Activated naive CD4-positive, alpha-beta T cell treated with anti-CD3 and anti-CD28 coated beads, Interleukin-2, amount 50 U/mL, for 72 hours (primary cell): ENCODE data around the gene NR2E3. TPM values are rescaled to one million over a fixed set of nuclear protein-coding genes. Genes with fewer than 3 reads are reported as not detected.

Experiments used
- ATAC-seq, 2 donors: fragments of 150-1000 bp; cut with Tn5 transposase; 2 replicates each; pipeline ENCODE4 v1.10.0; 2021; ENCODE audit warnings: mild to moderate bottlenecking in 2 of 2, moderate library complexity in 2 of 2
- DNase-seq, 2 donors: peaks; one replicate each; pipeline ENCODE4 v3.0.0; 2021 to 2022; ENCODE audit warnings: low spot score in 2 of 2
- H3K27ac Mint-ChIP-seq, 2 donors: one replicate each; pipeline ENCODE4 v1.8.0; 2022; ENCODE audit warnings: mild to moderate bottlenecking in 2 of 2, mixed read lengths in 2 of 2
- H3K36me3 Mint-ChIP-seq, 2 donors: one replicate each; pipeline ENCODE4 v1.8.0; 2022; ENCODE audit warnings: mixed read lengths in 2 of 2
- H3K9me3 Mint-ChIP-seq, 2 donors: one replicate each; pipeline ENCODE4 v1.8.0; 2022; ENCODE audit warnings: mixed read lengths in 2 of 2
- total RNA-seq, 2 donors: library from RNA; stranded (reverse); gene quantifications; one replicate each; pipeline ENCODE4 v1.2.3, GENCODE V29; 2022

Gene NR2E3
- total RNA-seq, 2 donors from 2014 or later: not detected

DNA sequence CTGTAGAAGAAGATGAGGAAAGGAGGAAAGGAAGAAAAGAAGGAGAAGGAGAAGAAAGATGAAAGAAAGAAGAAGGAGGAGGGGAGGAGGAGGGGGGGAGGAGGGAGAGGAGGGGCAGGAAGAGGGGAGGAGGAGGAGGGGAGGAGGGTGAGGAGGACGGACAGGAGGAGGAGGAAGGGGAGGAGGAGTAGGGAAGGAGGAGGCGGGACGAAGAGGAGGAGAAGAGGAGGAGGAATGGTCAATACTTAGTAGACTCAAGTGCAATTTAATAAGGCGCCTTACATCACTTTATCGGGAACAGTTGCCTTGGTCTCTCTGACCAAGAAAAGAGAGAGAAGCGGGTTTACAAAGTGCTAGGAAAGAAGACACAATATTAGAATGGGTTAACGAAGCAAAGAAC, 23.7 kb upstream of the NR2E3 start:
- no peak for ATAC-seq

DNA sequence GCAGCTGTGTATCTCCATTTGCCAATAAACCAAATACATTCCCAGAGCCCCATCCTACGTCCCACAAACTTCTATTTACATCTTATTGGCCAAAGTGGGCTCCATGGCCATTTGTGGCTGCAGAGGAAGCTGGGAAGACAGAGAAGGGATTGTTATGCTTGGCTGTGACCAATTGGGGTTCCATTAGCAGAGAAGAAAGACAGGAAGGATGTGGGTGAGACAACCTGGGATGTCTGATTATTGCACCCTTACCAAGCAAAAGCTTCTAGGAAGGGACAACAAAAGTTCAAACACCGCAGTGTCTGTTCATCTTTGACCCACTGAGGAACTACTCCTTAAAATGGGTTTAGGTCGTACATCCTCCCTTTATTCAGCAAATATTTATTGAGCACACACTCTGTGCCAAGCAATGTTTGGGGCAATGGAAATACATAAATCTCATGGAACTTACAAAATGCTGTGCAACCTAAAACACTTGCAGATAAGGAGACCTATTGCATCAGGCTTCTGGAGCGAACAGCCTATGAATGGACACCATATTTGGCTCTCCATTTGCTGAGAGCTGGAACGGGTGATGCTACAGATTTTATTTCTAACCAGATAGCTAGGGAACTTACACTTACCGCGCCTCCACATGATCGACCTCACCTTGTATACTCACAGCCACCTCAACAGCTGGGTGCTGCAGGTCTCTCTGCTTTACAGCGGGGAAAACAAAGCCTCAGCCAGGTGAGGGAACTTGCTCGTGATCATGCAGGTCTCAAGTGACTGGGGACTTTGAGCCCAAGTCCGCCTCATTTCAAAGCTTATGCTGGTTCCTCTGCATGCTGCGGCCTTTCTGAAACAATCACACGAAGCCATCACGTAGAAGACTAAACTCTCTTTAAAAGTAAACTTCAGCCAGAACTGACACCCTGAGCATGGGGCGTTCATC, 21.4 kb upstream of the NR2E3 start:
- Mint-ChIP-seq H3K9me3 (no peaks in the 10 kb centered on the region), H3K27ac (no peak overlapping the region), H3K36me3 (no peaks in the 10 kb centered on the region)
- no peak for ATAC-seq
- DNase-seq: no peak

More for the DNA sequence above, 23.7 kb upstream of the NR2E3 start:
- DNase-seq: no peak
- H3K27ac Mint-ChIP-seq: no peak overlapping the region
- H3K9me3 Mint-ChIP-seq: no peaks in the 10 kb centered on the region
- no peaks in the 10 kb centered on the region for H3K36me3 Mint-ChIP-seq

DNA sequence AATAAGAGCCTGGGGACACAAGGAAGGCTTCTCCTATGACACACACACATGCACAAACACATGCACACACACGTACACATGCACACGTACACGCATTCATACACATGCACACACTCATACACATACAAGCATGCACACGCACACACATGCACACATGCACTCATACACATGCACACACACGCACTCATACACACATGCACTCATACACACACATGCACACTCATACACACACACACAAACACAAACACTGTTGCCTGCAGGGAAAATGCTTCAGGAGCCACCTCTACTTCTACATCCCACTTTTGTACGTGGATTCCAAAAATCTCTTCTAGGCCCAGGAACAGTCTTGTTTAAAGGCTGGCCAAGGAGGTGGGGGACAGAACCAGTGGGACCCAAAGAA, 20.7 kb upstream of the NR2E3 start:
- H3K9me3 Mint-ChIP-seq: no peaks in the 10 kb centered on the region
- DNase-seq: no peak
- no peak overlapping the region for H3K27ac Mint-ChIP-seq
- no peak for ATAC-seq
- no peaks in the 10 kb centered on the region for H3K36me3 Mint-ChIP-seq

DNA sequence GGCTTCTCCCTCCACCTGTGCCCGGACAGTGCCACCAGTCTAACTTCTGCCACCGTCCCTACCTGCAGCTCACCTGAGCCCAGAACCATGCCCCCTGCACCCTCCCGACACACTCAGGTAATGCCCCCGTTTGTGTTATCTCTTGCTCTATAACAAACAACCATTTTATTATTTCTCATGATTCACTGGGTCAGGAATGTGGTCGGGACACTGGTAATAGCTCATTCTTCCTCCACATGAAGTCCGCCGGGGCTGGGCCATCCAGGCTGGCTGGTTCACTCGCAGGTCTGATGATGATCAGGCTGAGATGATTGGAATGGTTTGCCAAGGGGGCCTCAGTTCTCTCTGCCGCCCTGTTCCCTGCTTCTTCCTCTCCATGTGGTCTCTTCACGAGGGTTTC, 20.3 kb upstream of the NR2E3 start:
- Mint-ChIP-seq H3K9me3 (no peaks in the 10 kb centered on the region), H3K27ac (no peak overlapping the region), H3K36me3 (no peaks in the 10 kb centered on the region)
- DNase-seq (no peak), ATAC-seq (no peak)

DNA sequence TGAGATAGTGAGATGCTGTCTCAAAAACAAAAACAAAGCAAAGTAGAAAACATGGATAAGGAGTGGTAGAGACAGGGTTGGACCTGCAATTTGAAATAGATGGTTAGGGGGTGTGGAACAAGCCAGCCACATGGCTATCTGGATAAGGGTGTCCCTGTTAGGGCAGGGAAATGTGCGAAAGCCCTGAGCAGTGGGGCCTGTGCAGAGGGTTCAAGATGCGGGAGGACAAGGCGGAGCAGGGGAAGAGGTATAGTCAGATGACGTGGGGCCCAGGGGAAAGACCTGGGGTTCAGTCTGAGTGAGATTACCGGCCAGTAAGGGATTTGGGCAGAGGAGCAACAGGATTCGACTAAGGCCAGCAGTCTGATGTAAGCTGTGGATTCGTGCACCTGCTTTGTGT, 18.4 kb upstream of the NR2E3 start:
- ATAC-seq (no peak), DNase-seq (no peak)
- no peaks in the 10 kb centered on the region for H3K9me3 Mint-ChIP-seq
- no peaks in the 10 kb centered on the region for H3K36me3 Mint-ChIP-seq
- H3K27ac Mint-ChIP-seq: no peak overlapping the region

DNA sequence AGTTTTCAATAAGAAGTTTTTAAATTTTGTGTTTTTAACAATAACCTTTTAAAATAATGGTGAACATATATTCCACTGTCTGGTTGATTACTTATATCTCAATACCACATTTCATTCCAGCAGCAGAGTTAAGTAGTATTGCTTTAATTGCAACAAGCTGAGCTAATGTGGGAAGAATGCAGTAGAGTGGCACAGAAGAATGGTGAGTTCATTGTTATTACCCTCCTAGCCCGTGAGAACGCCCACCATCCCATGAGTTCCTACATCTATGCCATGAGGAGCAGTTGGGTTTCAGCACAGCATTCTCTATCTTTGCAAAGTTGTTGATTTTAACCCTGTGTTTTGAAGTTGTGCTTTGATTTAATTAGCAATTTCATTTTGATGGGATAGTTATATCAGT, 17.8 kb upstream of the NR2E3 start:
- DNase-seq: no peak
- no peaks in the 10 kb centered on the region for H3K36me3 Mint-ChIP-seq
- ATAC-seq: no peak
- no peaks in the 10 kb centered on the region for H3K9me3 Mint-ChIP-seq
- no peak overlapping the region for H3K27ac Mint-ChIP-seq

DNA sequence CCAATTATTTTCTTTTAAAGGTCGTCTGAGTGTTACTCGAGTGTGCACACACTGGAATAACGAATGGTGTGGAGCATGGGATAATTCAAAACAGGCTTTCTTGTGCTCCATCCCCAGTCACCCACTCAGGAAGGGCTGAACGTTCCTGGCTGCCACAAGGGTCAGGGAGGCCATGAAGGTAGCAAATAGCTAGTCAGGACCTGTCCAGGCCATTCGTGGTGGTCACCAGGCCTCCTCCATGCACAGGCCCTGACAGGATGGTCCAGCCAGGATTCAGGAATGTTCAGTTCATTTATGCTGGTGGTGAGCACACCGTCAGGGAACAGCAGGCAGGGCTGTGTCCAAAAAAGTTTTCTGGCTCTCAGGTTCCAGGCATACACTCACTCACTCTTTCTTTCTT, 11.7 kb upstream of the NR2E3 start:
- ATAC-seq: no peak
- H3K9me3 Mint-ChIP-seq: no peaks in the 10 kb centered on the region
- H3K27ac Mint-ChIP-seq: no peak overlapping the region
- DNase-seq: no peak
- no peaks in the 10 kb centered on the region for H3K36me3 Mint-ChIP-seq

DNA sequence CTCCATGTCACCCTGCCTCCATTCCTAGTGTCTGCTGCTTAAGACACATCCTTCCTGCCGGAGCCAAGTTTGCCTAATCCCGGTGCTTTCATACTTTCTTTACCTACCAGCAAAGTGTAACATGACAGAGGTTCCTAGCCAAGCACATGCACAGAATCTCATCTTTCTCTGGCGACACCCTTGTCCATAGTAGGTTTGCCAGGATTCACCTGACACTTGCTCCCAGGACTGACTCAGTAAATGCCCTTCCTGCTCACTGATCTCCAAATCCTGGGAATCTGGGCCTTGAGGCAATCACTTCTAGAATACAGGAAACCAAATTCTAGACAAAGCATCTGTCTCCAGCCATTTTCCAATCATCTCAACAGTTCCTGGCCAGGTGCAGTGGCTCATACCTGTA, 10.2 kb upstream of the NR2E3 start:
- Mint-ChIP-seq H3K27ac (no peak overlapping the region), H3K9me3 (no peaks in the 10 kb centered on the region), H3K36me3 (no peaks in the 10 kb centered on the region)
- no peak for ATAC-seq
- no peak for DNase-seq

DNA sequence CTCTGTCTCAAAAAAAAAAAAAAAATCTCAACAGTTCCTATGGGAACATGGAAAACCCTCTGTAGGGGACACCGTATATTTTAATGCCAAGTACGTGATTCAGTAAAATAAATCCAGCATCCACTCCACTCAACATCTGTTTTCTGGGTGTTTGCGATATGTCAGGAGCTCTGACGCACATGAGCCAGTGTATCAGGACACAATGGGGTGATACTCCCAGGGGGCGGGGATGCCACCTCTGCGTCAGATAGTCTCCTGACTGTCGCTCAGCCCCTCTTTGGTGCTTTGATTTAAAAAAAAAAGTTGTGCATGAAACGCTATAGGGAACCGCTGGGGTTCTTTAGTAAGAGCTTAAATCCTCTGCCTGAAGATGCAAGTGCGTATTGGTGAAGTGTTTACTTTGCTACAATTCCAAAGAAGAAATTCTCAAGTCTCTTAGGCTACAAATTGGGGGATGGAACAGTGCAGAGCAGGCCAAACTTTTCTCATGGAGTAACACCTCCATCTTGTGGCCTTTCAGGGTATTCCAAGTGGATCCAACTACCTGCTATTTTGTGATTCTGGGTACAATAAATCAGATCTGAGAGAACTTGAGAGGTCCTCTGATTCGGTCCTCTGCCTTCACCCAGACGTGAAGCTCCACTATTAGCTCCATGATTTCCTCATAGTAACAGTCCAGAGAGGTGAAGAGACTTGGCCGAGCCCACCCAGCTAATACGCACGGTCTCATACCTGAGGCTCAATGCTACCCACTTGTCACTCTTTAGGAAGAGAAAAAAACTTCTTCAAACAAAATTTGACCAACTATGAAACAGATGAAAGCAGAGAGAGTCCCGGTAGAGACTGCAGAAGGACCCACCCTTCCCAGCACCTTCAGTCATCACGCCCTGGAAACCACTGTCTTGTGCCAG, 9.3 kb upstream of the NR2E3 start:
- DNase-seq: peak in 1 of 2 donors; percentile 30
- no peak overlapping the region for H3K27ac Mint-ChIP-seq

DNA sequence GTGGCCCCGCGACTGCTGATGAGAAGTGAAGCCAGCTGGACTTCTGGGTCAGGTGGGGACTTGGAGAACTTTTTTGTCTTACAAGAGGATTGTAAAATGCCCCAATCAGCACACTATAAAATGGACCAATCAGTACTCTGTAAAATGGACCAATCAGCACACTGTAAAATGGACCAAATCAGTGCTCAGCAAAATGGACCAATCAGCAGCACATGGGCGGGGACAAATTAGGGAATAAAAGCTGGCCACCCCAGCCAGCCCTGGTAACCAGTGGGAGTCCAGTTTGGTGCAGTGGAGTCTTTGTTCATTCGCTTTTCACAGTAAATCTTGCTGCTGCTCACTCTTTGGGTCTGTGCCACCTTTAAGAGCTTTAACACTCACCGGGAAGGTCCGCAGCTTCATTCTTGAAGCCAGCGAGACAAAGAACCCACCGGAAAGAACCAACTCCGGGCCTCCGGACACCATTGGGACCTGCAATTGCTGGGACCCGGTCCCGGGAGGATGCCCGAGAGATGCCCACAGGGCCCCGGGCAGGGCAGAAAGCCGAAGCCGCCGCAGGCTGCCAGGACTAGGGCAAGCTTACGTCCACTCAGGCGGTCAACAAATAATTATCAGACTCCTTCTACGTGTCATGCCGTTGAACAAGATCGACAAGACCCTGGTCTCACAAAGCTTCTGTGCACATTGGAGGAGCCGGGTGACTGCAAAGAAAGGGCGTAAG, 8.3 kb upstream of the NR2E3 start:
- no peak for DNase-seq
- no peaks in the 10 kb centered on the region for H3K36me3 Mint-ChIP-seq
- H3K27ac Mint-ChIP-seq: no peak overlapping the region
- ATAC-seq: no peak
- no peaks in the 10 kb centered on the region for H3K9me3 Mint-ChIP-seq

More for the DNA sequence above, 9.3 kb upstream of the NR2E3 start:
- ATAC-seq: peak in 1 of 2 donors; percentile 75
- Mint-ChIP-seq H3K36me3 (no peaks in the 10 kb centered on the region), H3K9me3 (no peaks in the 10 kb centered on the region)

DNA sequence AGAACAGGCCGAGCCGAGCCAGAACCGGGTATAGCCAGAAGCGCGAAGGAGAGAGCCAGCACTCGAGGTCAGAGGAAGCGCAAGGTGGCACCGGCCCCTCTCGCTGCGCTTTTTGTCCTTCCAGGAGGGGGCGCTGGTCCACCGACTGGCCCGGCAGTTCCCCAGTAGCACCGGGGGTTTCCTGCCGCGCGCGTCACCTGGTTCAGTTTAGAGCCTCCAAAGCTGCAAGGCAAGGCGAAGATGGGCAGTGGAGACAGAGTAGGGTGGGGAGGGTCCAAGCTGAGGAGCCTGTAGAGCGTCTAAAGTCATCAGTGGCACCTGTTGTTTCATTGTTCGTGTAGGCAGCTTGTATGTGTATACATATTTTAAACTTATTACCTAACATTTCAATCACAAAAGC, 7.6 kb upstream of the NR2E3 start:
- H3K27ac Mint-ChIP-seq: no peak overlapping the region
- no peaks in the 10 kb centered on the region for H3K36me3 Mint-ChIP-seq
- peak in 1 of 2 donors; percentile 73 for DNase-seq
- ATAC-seq: peak; percentile 24 to 71
- no peaks in the 10 kb centered on the region for H3K9me3 Mint-ChIP-seq

DNA sequence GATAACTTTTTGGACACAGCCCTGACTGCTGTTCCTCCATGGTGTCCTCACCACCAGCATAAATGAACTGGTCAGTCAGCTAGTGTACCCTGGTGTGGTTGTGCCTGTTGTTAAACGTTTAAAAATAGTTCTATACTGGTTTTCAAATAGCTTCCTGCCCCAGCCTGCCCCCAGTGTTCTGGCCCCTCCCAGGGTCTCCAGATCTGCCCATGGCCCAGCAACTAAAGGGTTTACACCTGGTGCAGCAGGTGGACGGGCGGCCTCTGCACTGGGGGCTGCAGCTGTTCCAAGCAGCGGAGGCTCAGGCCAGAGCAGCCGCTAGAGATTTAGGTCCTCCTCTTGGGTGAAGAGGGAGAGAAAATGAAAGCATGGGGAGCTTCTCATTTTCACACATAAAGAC, 6.1 kb upstream of the NR2E3 start:
- no peak for ATAC-seq
- DNase-seq: no peak
- H3K27ac Mint-ChIP-seq: no peak overlapping the region

DNA sequence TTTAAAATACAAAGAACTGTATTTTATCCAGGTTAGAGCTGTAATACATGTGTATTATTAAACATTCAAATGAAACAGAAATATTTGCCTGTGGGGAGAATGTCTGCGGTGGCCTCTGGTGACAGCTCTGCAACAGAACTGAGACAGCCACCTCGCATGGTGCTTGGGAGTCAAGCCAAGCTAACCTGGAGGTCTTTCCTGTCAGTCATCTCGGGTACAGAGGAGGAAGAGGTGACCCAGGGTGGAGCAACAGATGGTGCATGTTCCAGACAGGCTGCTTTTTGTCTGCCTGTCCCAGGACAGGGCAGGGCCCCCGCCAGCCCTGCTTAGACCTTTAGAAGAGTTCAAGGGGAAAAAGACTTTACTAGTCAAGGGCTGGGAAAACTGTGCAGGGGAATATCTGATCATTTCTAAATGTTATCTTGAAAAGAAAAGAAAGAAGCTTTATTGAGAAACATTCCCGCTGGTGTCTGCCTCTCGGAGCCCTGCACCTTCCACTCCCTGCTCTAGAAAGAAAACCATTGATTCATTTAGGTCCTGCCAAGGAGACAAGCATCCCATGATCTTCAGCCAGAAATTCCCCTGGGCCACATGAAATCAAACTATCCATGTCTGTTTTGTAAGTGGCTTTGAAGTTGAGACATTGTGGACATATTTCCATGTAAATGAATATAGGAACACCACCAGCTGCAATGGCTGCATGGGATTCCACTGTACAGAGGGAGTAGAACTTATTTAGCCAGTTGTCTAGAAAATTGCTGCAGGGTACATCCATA, 5.5 kb upstream of the NR2E3 start:
- ATAC-seq: no peak
- DNase-seq: no peak
- H3K27ac Mint-ChIP-seq: no peak overlapping the region

More for the DNA sequence above, 6.1 kb upstream of the NR2E3 start:
- Mint-ChIP-seq H3K36me3 (no peaks in the 10 kb centered on the region), H3K9me3 (no peaks in the 10 kb centered on the region)

DNA sequence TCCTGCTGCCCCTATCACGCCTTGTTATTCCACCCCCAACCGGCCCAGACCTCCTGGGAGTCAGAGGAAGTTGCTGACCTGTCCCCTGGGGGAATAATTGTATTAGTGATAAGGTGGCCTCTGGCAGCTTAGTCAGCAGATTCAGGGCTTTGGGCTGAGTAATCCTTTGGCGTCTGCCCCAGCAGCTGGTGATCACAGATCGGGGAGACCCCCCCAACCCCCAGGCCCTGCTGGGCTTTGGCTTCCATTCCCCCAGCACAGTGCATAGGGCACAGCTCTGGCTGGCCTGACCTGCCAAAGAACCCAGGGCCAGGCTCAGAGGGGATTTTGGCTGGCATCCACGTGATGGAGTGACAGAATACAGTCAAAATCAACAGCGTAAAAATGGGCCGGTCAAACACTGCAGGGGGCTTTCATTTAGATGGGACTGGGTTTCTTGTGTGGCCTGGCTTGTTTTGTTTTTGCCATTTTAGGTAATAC, 3.9 kb upstream of the NR2E3 start:
- DNase-seq (no peak), ATAC-seq (no peak)
- no peak overlapping the region for H3K27ac Mint-ChIP-seq
- no peaks in the 10 kb centered on the region for H3K9me3 Mint-ChIP-seq
- no peaks in the 10 kb centered on the region for H3K36me3 Mint-ChIP-seq

More for the DNA sequence above, 5.5 kb upstream of the NR2E3 start:
- Mint-ChIP-seq H3K36me3 (no peaks in the 10 kb centered on the region), H3K9me3 (no peaks in the 10 kb centered on the region)

DNA sequence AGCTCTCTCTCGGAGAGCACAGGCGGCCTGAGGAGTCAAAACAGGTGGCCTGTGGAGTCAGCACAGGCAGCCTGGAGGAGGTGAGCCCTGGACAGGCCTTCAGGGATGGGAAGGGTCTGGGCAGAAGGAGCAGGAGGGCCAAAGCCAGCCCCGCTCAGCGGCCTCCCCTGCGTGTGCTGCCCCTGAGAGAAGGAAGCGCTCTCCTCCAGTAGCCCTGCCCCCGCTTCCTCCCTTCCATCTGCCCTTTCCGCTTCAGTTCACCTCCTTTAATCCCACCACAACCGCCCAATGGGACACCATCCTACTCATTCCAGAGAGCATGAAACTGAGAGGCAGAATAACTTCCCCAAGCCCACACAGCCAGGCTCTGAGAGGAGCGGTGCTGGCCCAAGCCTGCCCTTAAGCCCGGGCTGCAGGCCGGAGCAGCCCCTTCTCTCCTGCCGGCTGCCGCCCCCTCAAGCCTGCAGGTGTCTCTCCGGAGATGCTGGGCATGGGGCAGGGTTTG, 3.2 kb upstream of the NR2E3 start:
- Mint-ChIP-seq H3K36me3 (no peaks in the 10 kb centered on the region), H3K27ac (peak overlapping the region in 1 of 2 donors; percentile 2), H3K9me3 (no peaks in the 10 kb centered on the region)
- ATAC-seq (no peak), DNase-seq (no peak)

DNA sequence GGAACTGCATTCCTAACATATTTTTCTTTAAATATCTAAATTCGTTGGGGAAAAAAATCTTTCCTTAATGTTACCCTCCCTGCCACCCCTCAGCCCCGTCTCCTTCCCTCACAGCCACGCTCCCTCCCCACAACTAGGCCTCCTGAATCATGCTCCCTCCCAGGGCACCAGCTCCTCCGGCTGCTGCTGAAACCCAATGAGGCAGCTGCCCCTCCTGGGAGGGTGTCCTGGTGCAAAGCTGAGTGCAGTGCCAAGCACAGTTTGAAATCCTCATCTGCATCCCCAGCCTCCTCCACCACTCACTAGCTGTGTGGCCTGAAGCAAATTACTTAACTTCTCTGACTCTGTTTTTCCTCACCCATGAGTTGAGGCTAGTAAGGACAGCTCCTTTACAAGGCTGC, 2.7 kb upstream of the NR2E3 start:
- peak overlapping the region in 1 of 2 donors; percentile 2 for H3K27ac Mint-ChIP-seq
- no peaks in the 10 kb centered on the region for H3K9me3 Mint-ChIP-seq
- no peak for DNase-seq
- no peak for ATAC-seq
- no peaks in the 10 kb centered on the region for H3K36me3 Mint-ChIP-seq
